Amniotic epithelial cell (primary cell): ENCODE measurements around the gene TLCD1.

Experiments used
- DNase-seq: peaks from one replicate; pipeline ENCODE4 v3.0.0-alpha.2; 2010; ENCODE audit warnings: low read depth

The TLCD1 gene

GRCh38 chr17:28686296-28686695, 39.7 kb downstream of the TLCD1 start:
- DNase-seq, result no peak

GRCh38 chr17:28685366-28685765, 40.7 kb downstream of the TLCD1 start:
- DNase-seq, result no peak

GRCh38 chr17:28684963-28685362, 41.1 kb downstream of the TLCD1 start:
- DNase-seq, result peak; percentile 76

GRCh38 chr17:28682655-28683054, 43.4 kb downstream of the TLCD1 start:
- DNase-seq, result no peak

- DNase-seq, result no peak
Measured at GRCh38 chr17:28675980-28676379, 50.1 kb downstream of the TLCD1 start.

- no peak for DNase-seq
Measured at GRCh38 chr17:28675490-28675889, 50.5 kb downstream of the TLCD1 start.
